ENCODE results near the gene POP7.
"Not testable (repeated sequence)": the region's sequence is repeated elsewhere in the genome, so short reads cannot be mapped to it uniquely, and the experiment has no call there.

POP7 gene

GRCh38 chr7:100723732-100724275, 17.9 kb downstream of the POP7 start:
- Histone ChIP-seq H3K4me3 (ENCODE audit: low read length) (no peak overlapping the region), H3K4me2 (ENCODE audit: low read length) (no peak overlapping the region), H3K27ac (ENCODE audit: low read depth, low read length) (no peak overlapping the region), H3K79me2 (ENCODE audit: control insufficient read depth, low read length) (no peaks in the 10 kb centered on the region), H3F3A (ENCODE audit: control insufficient read depth, insufficient read depth) (no peaks in the 10 kb centered on the region), H3K9me3 (ENCODE audit: control insufficient read depth, insufficient read depth, low read length) (no peaks in the 10 kb centered on the region), H3K27me3 (ENCODE audit: control insufficient read depth, low read length) (peaks cover 62% of the 10 kb centered on the region), H3K9me2 (replicated peaks; ENCODE audit: control insufficient read depth, low read length) (no peaks in the 10 kb centered on the region), H3K36me3 (ENCODE audit: control insufficient read depth, low read length) (no peaks in the 10 kb centered on the region), H3K4me1 (ENCODE audit: control insufficient read depth, low read length) (peaks cover 6% of the 10 kb centered on the region), H4K20me1 (ENCODE audit: control insufficient read depth, insufficient read depth, low read depth, low read length) (no peaks in the 10 kb centered on the region)
- TF ChIP-seq EZH2phosphoT487 (IDR thresholded peaks at IDR 0.05; ENCODE audit: borderline replicate concordance, low read length) (no peak), CTCF (IDR thresholded peaks at IDR 0.05; ENCODE audit: low read depth, low read length, poor library complexity, severe bottlenecking) (no peak)

DNA sequence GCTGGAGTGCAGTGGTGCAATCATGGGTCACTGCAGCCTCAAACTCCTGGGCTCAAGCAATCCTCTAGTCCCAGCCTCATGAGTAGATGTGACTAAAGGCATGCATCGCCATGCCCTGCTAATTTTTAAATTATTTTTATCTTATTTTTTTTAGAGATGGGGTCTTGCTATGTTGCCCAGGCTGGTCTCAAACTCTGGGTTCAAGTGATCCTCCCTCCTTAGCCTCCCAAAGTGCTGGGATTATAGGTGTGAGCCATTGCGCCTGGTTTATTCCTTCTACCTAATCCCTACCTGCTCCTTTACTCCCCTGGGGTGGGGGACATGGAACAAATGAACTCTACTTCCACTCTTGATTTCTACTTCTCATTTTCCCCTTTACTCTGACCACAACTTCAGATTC, 18.4 kb downstream of the POP7 start:
- H4K20me1 ChIP-seq (ENCODE audit: control insufficient read depth, insufficient read depth, low read depth, low read length); H3K4me1 ChIP-seq (ENCODE audit: control insufficient read depth, low read length); H3K27ac ChIP-seq (ENCODE audit: low read depth, low read length); H3K9me3 ChIP-seq (ENCODE audit: control insufficient read depth, insufficient read depth, low read length); H3K79me2 ChIP-seq (ENCODE audit: control insufficient read depth, low read length); H3K9me2 ChIP-seq (replicated peaks; ENCODE audit: control insufficient read depth, low read length); H3K4me2 ChIP-seq (ENCODE audit: low read length); H3K36me3 ChIP-seq (ENCODE audit: control insufficient read depth, low read length); H3F3A ChIP-seq (ENCODE audit: control insufficient read depth, insufficient read depth); H3K4me3 ChIP-seq (ENCODE audit: low read length): not testable (repeated sequence)
- peaks cover 62% of the 10 kb centered on the region for H3K27me3 ChIP-seq (ENCODE audit: control insufficient read depth, low read length)

GRCh38 chr7:100726996-100727761, 21.3 kb downstream of the POP7 start:
- TF ChIP-seq EZH2phosphoT487 (IDR thresholded peaks at IDR 0.05; ENCODE audit: borderline replicate concordance, low read length) (no peak), CTCF (IDR thresholded peaks at IDR 0.05; ENCODE audit: low read depth, low read length, poor library complexity, severe bottlenecking) (no peak)
- Histone ChIP-seq H3K4me3 (ENCODE audit: low read length) (no peak overlapping the region), H3K27me3 (ENCODE audit: control insufficient read depth, low read length) (peaks cover 45% of the 10 kb centered on the region), H3K9me3 (ENCODE audit: control insufficient read depth, insufficient read depth, low read length) (no peaks in the 10 kb centered on the region), H3K4me2 (ENCODE audit: low read length) (no peak overlapping the region), H3K4me1 (ENCODE audit: control insufficient read depth, low read length) (peaks cover 13% of the 10 kb centered on the region), H3K9me2 (replicated peaks; ENCODE audit: control insufficient read depth, low read length) (no peaks in the 10 kb centered on the region), H3K79me2 (ENCODE audit: control insufficient read depth, low read length) (no peaks in the 10 kb centered on the region), H3F3A (ENCODE audit: control insufficient read depth, insufficient read depth) (no peaks in the 10 kb centered on the region), H3K36me3 (ENCODE audit: control insufficient read depth, low read length) (no peaks in the 10 kb centered on the region), H4K20me1 (ENCODE audit: control insufficient read depth, insufficient read depth, low read depth, low read length) (no peaks in the 10 kb centered on the region), H3K27ac (ENCODE audit: low read depth, low read length) (no peak overlapping the region)

DNA sequence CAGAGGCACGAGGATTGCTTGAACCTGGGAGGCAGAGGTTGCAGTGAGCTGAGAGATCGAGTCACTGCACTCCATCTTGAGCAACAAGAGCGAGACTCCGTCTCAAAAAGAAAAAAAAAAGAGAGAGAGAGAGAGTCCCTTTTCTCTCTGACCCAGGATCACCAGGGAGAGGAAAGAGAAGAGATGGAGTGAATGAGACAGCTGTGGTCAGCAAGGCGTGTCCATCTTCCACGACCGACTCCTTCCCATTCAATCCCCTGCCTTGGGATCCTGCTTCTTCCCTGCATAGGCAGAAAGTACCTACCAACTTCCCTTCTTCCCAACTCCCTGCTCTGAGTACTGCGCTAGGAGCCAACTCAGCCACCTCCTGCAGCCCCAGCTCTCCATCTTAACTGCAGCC, 22.3 kb downstream of the POP7 start:
- H3K36me3 ChIP-seq (ENCODE audit: control insufficient read depth, low read length): no peaks in the 10 kb centered on the region
- no peaks in the 10 kb centered on the region for H3K9me2 ChIP-seq (replicated peaks; ENCODE audit: control insufficient read depth, low read length)
- TF ChIP-seq CTCF (IDR thresholded peaks at IDR 0.05; ENCODE audit: low read depth, low read length, poor library complexity, severe bottlenecking): no peak
- no peak for TF ChIP-seq EZH2phosphoT487 (IDR thresholded peaks at IDR 0.05; ENCODE audit: borderline replicate concordance, low read length)
- peaks cover 41% of the 10 kb centered on the region for H3K27me3 ChIP-seq (ENCODE audit: control insufficient read depth, low read length)
- no peaks in the 10 kb centered on the region for H3F3A ChIP-seq (ENCODE audit: control insufficient read depth, insufficient read depth)
- no peaks in the 10 kb centered on the region for H3K79me2 ChIP-seq (ENCODE audit: control insufficient read depth, low read length)
- no peak overlapping the region for H3K27ac ChIP-seq (ENCODE audit: low read depth, low read length)
- no peaks in the 10 kb centered on the region for H3K9me3 ChIP-seq (ENCODE audit: control insufficient read depth, insufficient read depth, low read length)
- H3K4me2 ChIP-seq (ENCODE audit: low read length): no peak overlapping the region
- no peak overlapping the region for H3K4me3 ChIP-seq (ENCODE audit: low read length)
- peaks cover 24% of the 10 kb centered on the region for H3K4me1 ChIP-seq (ENCODE audit: control insufficient read depth, low read length)
- H4K20me1 ChIP-seq (ENCODE audit: control insufficient read depth, insufficient read depth, low read depth, low read length): no peaks in the 10 kb centered on the region

Data from DOHH2 (cell line).